T-cell (primary cell): ENCODE measurements around the gene NDUFS2. TPM values are rescaled to one million over a fixed set of nuclear protein-coding genes. Genes with fewer than 3 reads are reported as not detected.
A peak's percentile ranks its signal among the peaks of the same experiment; 100 is the strongest.

Experiments
- ATAC-seq, 4 experiments: fragments of 200-7000 bp in 3 of 4; fragments of 150-1000 bp in 1 of 4; cut with Tn5 transposase; replicated peaks in 1 of 4; 1 replicate in 3 of 4; 2 replicates in 1 of 4; pipeline ENCODE4 v1.10.0; 2021; ENCODE audit warnings: moderate library complexity in 3 of 4, mild to moderate bottlenecking in 2 of 4, moderate number of reproducible peaks in 1 of 4
- CTCF ChIA-PET, 2 donors: fragments of 300-600 bp; sonication (Branson Sonifier 250); formaldehyde crosslinking; loops; one replicate each; lab custom pipeline; 2022; ENCODE audit warnings: antibody characterized with exemption in 2 of 2; lab: Charles Lee
- POLR2A ChIA-PET, 2 donors: fragments of 300-600 bp; sonication (Branson Sonifier 250); formaldehyde crosslinking; loops; one replicate each; lab custom pipeline; 2022; ENCODE audit warnings: antibody characterized with exemption in 2 of 2; lab: Charles Lee
- DNase-seq, 35 experiments: peaks; one replicate each; pipeline versions ENCODE4 v3.0.0 to v3.0.0-alpha.2; 2013 to 2023
- H3K27ac ChIP-seq: one replicate; pipeline ENCODE4 v1.5.1; 2013; ENCODE audit warnings: low read length
- H3K27me3 ChIP-seq, 2 experiments: replicated peaks in 1 of 2; 1 replicate in 1 of 2; 2 replicates in 1 of 2; pipeline versions ENCODE4 v1.6.1 to v1.7.0; 2013; ENCODE audit warnings: low read length in 1 of 2, mixed read lengths in 1 of 2; ENCODE audit not compliant: control insufficient read depth in 2 of 2, insufficient read depth in 2 of 2; ENCODE audit errors: extremely low read depth in 1 of 2
- H3K36me3 ChIP-seq, 2 donors: 1 replicate in 1 of 2; 2 replicates in 1 of 2; pipeline versions ENCODE4 v1.6.1 to v1.7.0; 2013; ENCODE audit warnings: low read length in 1 of 2; ENCODE audit not compliant: control insufficient read depth in 2 of 2, insufficient read depth in 1 of 2; ENCODE audit errors: extremely low read depth in 1 of 2
- H3K4me1 ChIP-seq, 2 experiments: 1 replicate in 1 of 2; 2 replicates in 1 of 2; pipeline versions ENCODE4 v1.6.1 to v1.7.0; 2013; ENCODE audit warnings: low read length in 2 of 2, mixed read lengths in 1 of 2; ENCODE audit not compliant: insufficient read depth in 2 of 2, control insufficient read depth in 1 of 2; ENCODE audit errors: extremely low read depth in 1 of 2
- H3K4me3 ChIP-seq, 2 donors: 1 replicate in 1 of 2; 2 replicates in 1 of 2; pipeline versions ENCODE4 v1.5.1 to v1.7.0; 2013; ENCODE audit warnings: mild to moderate bottlenecking in 2 of 2, low read length in 1 of 2, moderate library complexity in 1 of 2; ENCODE audit not compliant: control insufficient read depth in 1 of 2; ENCODE audit errors: extremely low read depth in 1 of 2
- H3K9me3 ChIP-seq: 2 replicates; pipeline ENCODE4 v1.7.0; 2013
- H3K27ac Mint-ChIP-seq, 2 donors: one replicate each; pipeline ENCODE4 v1.8.0; 2020 to 2021; ENCODE audit warnings: mild to moderate bottlenecking in 2 of 2, mixed read lengths in 2 of 2
- H3K27me3 Mint-ChIP-seq, 2 donors: one replicate each; pipeline ENCODE4 v1.8.0; 2021 to 2022; ENCODE audit warnings: mixed read lengths in 2 of 2
- H3K36me3 Mint-ChIP-seq: one replicate; pipeline ENCODE4 v1.8.0; 2021; ENCODE audit warnings: mixed read lengths
- H3K4me1 Mint-ChIP-seq, 3 donors: one replicate each; pipeline ENCODE4 v1.8.0; 2020 to 2022; ENCODE audit warnings: mixed read lengths in 3 of 3, mild to moderate bottlenecking in 1 of 3
- H3K4me3 Mint-ChIP-seq, 3 donors: one replicate each; pipeline ENCODE4 v1.8.0; 2020 to 2022; ENCODE audit warnings: mild to moderate bottlenecking in 3 of 3, mixed read lengths in 3 of 3, moderate library complexity in 3 of 3
- H3K9me3 Mint-ChIP-seq, 3 donors: one replicate each; pipeline ENCODE4 v1.8.0; 2020 to 2022; ENCODE audit warnings: mixed read lengths in 3 of 3
- WGBS: methylation state at CpG from one replicate; pipeline ENCODE4 v1.1.5; 2013; ENCODE audit warnings: missing lambda C conversion rate; ENCODE audit not compliant: insufficient coverage; 5-methylcytosine and 5-hydroxymethylcytosine counted together
- total RNA-seq, 35 experiments: library from RNA in 6 of 35; stranded (reverse) in 6 of 35; fragments of 120-200 nt in 1 of 35; gene quantifications; one replicate each; pipeline versions ENCODE4 v1.2.1 to v1.2.4 and lab custom pipeline; 2013 to 2026

NDUFS2 gene
- total RNA-seq: 10 to 100 TPM; 57.3 to 92.2 (median 88.2) TPM
- total RNA-seq (2013): 59.2 TPM
- total RNA-seq (lab: John Stamatoyannopoulos, UW): 40.1 to 133 (median 78.1) reads per million in 29 experiments

- Mint-ChIP-seq H3K4me3 (peak within 1 kb of the TSS; percentile 93 to 95 (median 95)), H3K27ac (peak within 1 kb of the TSS; percentile 97 to 98), H3K27me3 (no peaks in the 10 kb centered on the region), H3K36me3 (peaks cover 26% of the 10 kb centered on the region), H3K4me1 (peaks cover 64 to 72% (median 72%) of the 10 kb centered on the region in 3 donors), H3K9me3 (no peaks in the 10 kb centered on the region)
- ATAC-seq (peak; percentile 98), DNase-seq (peak; percentile 82 to 99 (median 96))
- Histone ChIP-seq H3K4me3 (peak within 1 kb of the TSS; percentile 90 to 91), H3K27me3 (no peaks in the 10 kb centered on the region), H3K4me1 (peaks cover 22 to 49% of the 10 kb centered on the region in 2 experiments), H3K9me3 (no peaks in the 10 kb centered on the region), H3K27ac (peak within 1 kb of the TSS; percentile 79), H3K36me3 (peaks cover 4 to 31% of the 10 kb centered on the region in 2 donors)
- WGBS: 9% methylated on average over 42 of the region's 53 CpGs
- ChIA-PET CTCF (interaction anchor here (0.6 to 6.1 kb wide), 11 partner anchors 10 to 1012 kb away, joined by 3 to 76 read pairs (median 5); partner anchors contain the start of genes CASQ1 (in 1 of the 2), CFAP126 (in 1 of the 2), PPOX (in 1 of the 2) and TOMM40L (in 1 of the 2)), POLR2A (interaction anchor here (0.5 to 2.1 kb wide), 9 partner anchors 14 to 188 kb away, joined by 3 to 14 read pairs (median 6); partner anchors contain the start of genes TOMM40L (in 2 of the 2), PPOX (in 1 of the 2) and SDHC (in 1 of the 2))
These were observed at the start of gene NDUFS2 for GRCh38 chr1:161201836-161202712. NDUFS2 (plus strand) TSS chr1:161202367; CDS start chr1:161202386, 19 bp downstream.

GRCh38 chr1:161153176-161153575 is 49.0 kb upstream of the NDUFS2 start:
- ATAC-seq: peak in 1 of 4 experiments; percentile 10
- POLR2A ChIA-PET: interaction anchor here (0.6 to 3.5 kb wide), 14 partner anchors 8 to 151 kb away, joined by 3 to 18 read pairs (median 4); partner anchors contain the start of genes DEDD (in 1 of the 2), PPOX (in 1 of the 2), TOMM40L (in 1 of the 2) and USF1 (in 1 of the 2)
- peak overlapping the region; percentile 97 for H3K27ac ChIP-seq

GRCh38 chr1:161153682-161154337 is 48.4 kb upstream of the NDUFS2 start, which contains the start of gene UFC1:
UFC1 (plus strand) TSS chr1:161153978; CDS start chr1:161153998, 20 bp downstream.
- H3K4me1 ChIP-seq: peaks cover 12 to 19% of the 10 kb centered on the region in 2 experiments
- peaks cover 3 to 19% of the 10 kb centered on the region in 2 donors for H3K36me3 ChIP-seq
- ChIA-PET CTCF (interaction anchor here in 1 of 2 donors (0.6 to 3.3 kb wide), 7 partner anchors 12 to 386 kb away, joined by 3 to 20 read pairs (median 4); partner anchors contain the start of genes DEDD, PPOX and TOMM40L), POLR2A (interaction anchor here (0.6 to 3.5 kb wide), 13 partner anchors 8 to 132 kb away, joined by 3 to 18 read pairs (median 3); partner anchors contain the start of genes DEDD (in 1 of the 2), PPOX (in 1 of the 2), TOMM40L (in 1 of the 2) and USF1 (in 1 of the 2))
- H3K9me3 ChIP-seq: no peaks in the 10 kb centered on the region
- Mint-ChIP-seq H3K27me3 (no peaks in the 10 kb centered on the region), H3K9me3 (no peaks in the 10 kb centered on the region), H3K36me3 (peaks cover 15% of the 10 kb centered on the region), H3K4me3 (peak within 1 kb of the TSS; percentile 94 to 98 (median 97)), H3K27ac (peak within 1 kb of the TSS; percentile 99 to 100), H3K4me1 (peaks cover 27 to 34% (median 33%) of the 10 kb centered on the region in 3 donors)
- DNase-seq: peak; percentile 72 to 94 (median 82)
- ATAC-seq: peak; percentile 93 to 97 (median 96)
- peak within 1 kb of the TSS; percentile 88 to 93 for H3K4me3 ChIP-seq
- H3K27ac ChIP-seq: peak within 1 kb of the TSS; percentile 97
- 1% methylated on average over 31 of the region's 33 CpGs for WGBS
- peaks cover 0 to 2% of the 10 kb centered on the region in 2 experiments for H3K27me3 ChIP-seq

More at GRCh38 chr1:161153176-161153575, 49.0 kb upstream of the NDUFS2 start:
- H3K27me3 Mint-ChIP-seq: no peaks in the 10 kb centered on the region
- Histone ChIP-seq H3K4me3 (peak overlapping the region; percentile 88 to 93), H3K9me3 (no peaks in the 10 kb centered on the region), H3K4me1 (peaks cover 12 to 16% of the 10 kb centered on the region in 2 experiments), H3K36me3 (peaks cover 3 to 13% of the 10 kb centered on the region in 2 donors), H3K27me3 (peaks cover 0 to 2% of the 10 kb centered on the region in 2 experiments)
- CTCF ChIA-PET: interaction anchor here in 1 of 2 donors (0.6 to 3.3 kb wide), 6 partner anchors 12 to 385 kb away, joined by 3 to 20 read pairs (median 5); partner anchors contain the start of genes DEDD, PPOX and TOMM40L
- H3K4me1 Mint-ChIP-seq: peaks cover 23 to 29% (median 27%) of the 10 kb centered on the region in 3 donors
- no peak for DNase-seq
- WGBS: 83% methylated on average over 2 of the region's 9 CpGs
- peaks cover 13% of the 10 kb centered on the region for H3K36me3 Mint-ChIP-seq
- H3K4me3 Mint-ChIP-seq: peak overlapping the region; percentile 94 to 98 (median 97)
- no peaks in the 10 kb centered on the region for H3K9me3 Mint-ChIP-seq
- peak overlapping the region; percentile 99 to 100 for H3K27ac Mint-ChIP-seq

GRCh38 chr1:161157867-161158266 is 44.3 kb upstream of the NDUFS2 start:
- no peaks in the 10 kb centered on the region for H3K27me3 ChIP-seq
- DNase-seq (no peak), ATAC-seq (no peak)
- H3K27me3 Mint-ChIP-seq: no peaks in the 10 kb centered on the region
- peaks cover 16% of the 10 kb centered on the region for H3K36me3 Mint-ChIP-seq
- no peak overlapping the region for H3K4me3 ChIP-seq
- H3K9me3 Mint-ChIP-seq: no peaks in the 10 kb centered on the region
- CTCF ChIA-PET: interaction anchor here in 1 of 2 donors (0.9 kb wide), 1 partner anchor 8 kb away, joined by 4 read pairs; the partner anchor contains the start of gene PPOX
- H3K9me3 ChIP-seq: no peaks in the 10 kb centered on the region
- peak overlapping the region; percentile 86 to 94 (median 92) for H3K4me3 Mint-ChIP-seq
- POLR2A ChIA-PET: interaction anchor here (0.6 to 1.6 kb wide), 4 partner anchors 8 to 65 kb away, joined by 4 to 11 read pairs (median 5); partner anchors contain the start of genes DEDD (in 1 of the 2) and PPOX (in 1 of the 2)
- peaks cover 64 to 71% (median 68%) of the 10 kb centered on the region in 3 donors for H3K4me1 Mint-ChIP-seq
- H3K27ac Mint-ChIP-seq: peak overlapping the region; percentile 41 to 94
- H3K27ac ChIP-seq: no peak overlapping the region
- H3K4me1 ChIP-seq: peaks cover 19 to 45% of the 10 kb centered on the region in 2 experiments
- 80% methylated on average over 1 of the region's 1 CpG for WGBS
- peaks cover 9 to 34% of the 10 kb centered on the region in 2 donors for H3K36me3 ChIP-seq

GRCh38 chr1:161158316-161159010 is 43.7 kb upstream of the NDUFS2 start:
- WGBS: 42% methylated on average over 5 of the region's 9 CpGs
- ChIA-PET POLR2A (interaction anchor here (0.6 to 1.6 kb wide), 4 partner anchors 8 to 64 kb away, joined by 4 to 11 read pairs (median 5); partner anchors contain the start of genes DEDD (in 1 of the 2) and PPOX (in 1 of the 2)), CTCF (no interaction called here)
- no peaks in the 10 kb centered on the region for H3K9me3 ChIP-seq
- H3K4me3 Mint-ChIP-seq: peak overlapping the region; percentile 86 to 94 (median 92)
- peaks cover 18 to 42% of the 10 kb centered on the region in 2 experiments for H3K4me1 ChIP-seq
- H3K27ac Mint-ChIP-seq: peak overlapping the region; percentile 90 to 94
- H3K4me3 ChIP-seq: peak overlapping the region; percentile 65 to 68
- H3K27me3 ChIP-seq: no peaks in the 10 kb centered on the region
- no peaks in the 10 kb centered on the region for H3K27me3 Mint-ChIP-seq
- H3K4me1 Mint-ChIP-seq: peaks cover 70 to 73% (median 70%) of the 10 kb centered on the region in 3 donors
- DNase-seq: no peak
- peak overlapping the region; percentile 74 for H3K27ac ChIP-seq
- no peak for ATAC-seq
- H3K36me3 ChIP-seq: peaks cover 9 to 38% of the 10 kb centered on the region in 2 donors
- peaks cover 18% of the 10 kb centered on the region for H3K36me3 Mint-ChIP-seq
- no peaks in the 10 kb centered on the region for H3K9me3 Mint-ChIP-seq
